Stomach (tissue), 4 donors: Measurements from ENCODE around the gene ITPRID1.

Source experiments
- CTCF ChIP-seq, 7 experiments: fragments of 450-650 bp in 4 of 7; fragments of 200-600 bp in 3 of 7; sonication (generic) in 3 of 7; IDR thresholded peaks; one replicate each; pipeline ENCODE4 v1.5.1; 2016 to 2019; ENCODE audit warnings: antibody characterized with exemption in 7 of 7, control low read depth in 2 of 7, mild to moderate bottlenecking in 1 of 7
- EP300 ChIP-seq: sonication (generic); formaldehyde crosslinking; IDR thresholded peaks from one replicate; pipeline ENCODE4 v1.6.1; 2017; ENCODE audit warnings: antibody characterized with exemption
- POLR2A ChIP-seq, 4 donors: fragments of 450-650 bp; IDR thresholded peaks; one replicate each; pipeline ENCODE4 v1.6.1; 2016; ENCODE audit warnings: antibody characterized with exemption in 4 of 4, control low read depth in 2 of 4, mild to moderate bottlenecking in 1 of 4, moderate library complexity in 1 of 4
- POLR2AphosphoS5 ChIP-seq, 3 donors: sonication (generic); formaldehyde crosslinking; IDR thresholded peaks; one replicate each; pipeline ENCODE4 v1.6.1; 2016; ENCODE audit warnings: antibody characterized with exemption in 3 of 3

- TF ChIP-seq POLR2A (IDR thresholded peaks at IDR 0.05) (no peak), EP300 (no peak), CTCF (IDR thresholded peaks at IDR 0.05) (no peak), POLR2AphosphoS5 (IDR thresholded peaks at IDR 0.05) (no peak)
These were observed 179.0 kb downstream of the ITPRID1 start for GRCh38 chr7:31692871-31693270.
